B cell (primary cell): Measurements from ENCODE around the gene PTPRE. TPM values are rescaled to one million over a fixed set of nuclear protein-coding genes. Genes with fewer than 3 reads are reported as not detected.

Experiments used
- ATAC-seq: fragments of 200-7000 bp; cut with Tn5 transposase; one replicate; pipeline ENCODE4 v1.10.0; 2021; ENCODE audit warnings: low read depth, mild to moderate bottlenecking, moderate number of reproducible peaks, moderate library complexity
- CTCF ChIA-PET: fragments of 350-600 bp; sonication (Branson Sonifier 250); formaldehyde crosslinking; loops from one replicate; lab custom pipeline; 2021; ENCODE audit warnings: antibody characterized with exemption, inconsistent platforms; lab: Charles Lee
- POLR2A ChIA-PET: fragments of 350-600 bp; sonication (Branson Sonifier 250); formaldehyde crosslinking; loops from one replicate; lab custom pipeline; 2021; ENCODE audit warnings: antibody characterized with exemption; lab: Charles Lee
- DNase-seq: peaks from one replicate; pipeline ENCODE4 v3.0.0; 2013
- H2AFZ ChIP-seq: 2 replicates; pipeline ENCODE4 v1.6.1; 2012; ENCODE audit warnings: mild to moderate bottlenecking, low read depth, low read length; ENCODE audit not compliant: insufficient read depth, poor library complexity, severe bottlenecking
- H3K27ac ChIP-seq, 2 donors: 1 replicate in 1 of 2; 2 replicates in 1 of 2; pipeline ENCODE4 v1.5.1; 2012 to 2013; ENCODE audit warnings: low read length in 2 of 2, mild to moderate bottlenecking in 2 of 2, moderate library complexity in 1 of 2
- H3K27me3 ChIP-seq, 4 experiments: fragments of 200-600 bp in 1 of 4; sonication (generic) in 1 of 4; replicated peaks in 1 of 4; 1 replicate in 2 of 4; 2 replicates in 2 of 4; pipeline versions ENCODE4 v1.6.1 to v1.7.0; 2013 to 2016; ENCODE audit warnings: low read length in 3 of 4, mild to moderate bottlenecking in 2 of 4, mixed read lengths in 1 of 4, moderate library complexity in 1 of 4; ENCODE audit not compliant: insufficient read depth in 4 of 4, control insufficient read depth in 3 of 4; ENCODE audit errors: control extremely low read depth in 1 of 4
- H3K36me3 ChIP-seq, 2 experiments: replicated peaks in 1 of 2; 1 replicate in 1 of 2; 2 replicates in 1 of 2; pipeline versions ENCODE4 v1.6.1 to v1.7.1; 2013; ENCODE audit warnings: low read length in 1 of 2; ENCODE audit not compliant: insufficient read depth in 2 of 2, control insufficient read depth in 1 of 2; ENCODE audit errors: control extremely low read depth in 1 of 2, extremely low read depth in 1 of 2
- H3K4me1 ChIP-seq, 2 donors: fragments of 200-600 bp in 1 of 2; sonication (generic) in 1 of 2; 1 replicate in 1 of 2; 2 replicates in 1 of 2; pipeline versions ENCODE4 v1.5.1 to v1.6.1; 2013 to 2017; ENCODE audit warnings: low read length in 2 of 2; ENCODE audit not compliant: control insufficient read depth in 2 of 2, insufficient read depth in 2 of 2
- H3K4me2 ChIP-seq: replicated peaks from 2 replicates; pipeline ENCODE3; 2012; ENCODE audit warnings: mild to moderate bottlenecking, low read depth, low read length; ENCODE audit not compliant: poor library complexity, severe bottlenecking
- H3K4me3 ChIP-seq, 5 experiments: fragments of 200-600 bp in 1 of 5; sonication (generic) in 1 of 5; 1 replicate in 3 of 5; 2 replicates in 2 of 5; pipeline versions ENCODE4 v1.5.1 to v1.7.0; 2011 to 2016; ENCODE audit warnings: low read length in 4 of 5, mild to moderate bottlenecking in 4 of 5, low read depth in 2 of 5, control low read depth in 1 of 5, moderate library complexity in 1 of 5; ENCODE audit not compliant: insufficient read depth in 1 of 5; ENCODE audit errors: control extremely low read depth in 1 of 5, extremely low read depth in 1 of 5
- H3K79me2 ChIP-seq: fragments of 200-600 bp; sonication (generic); one replicate; pipeline ENCODE4 v1.6.0; 2016; ENCODE audit warnings: low read length; ENCODE audit not compliant: control insufficient read depth, insufficient read depth
- H3K9ac ChIP-seq: fragments of 200-600 bp; sonication (generic); 2 replicates; pipeline ENCODE4 v1.6.1; 2017; ENCODE audit warnings: mild to moderate bottlenecking, low read length, moderate library complexity
- H3K9me3 ChIP-seq, 3 donors: one replicate each; pipeline versions ENCODE4 v1.6.1 to v1.7.1; 2013; ENCODE audit warnings: low read length in 2 of 3; ENCODE audit not compliant: control insufficient read depth in 2 of 3, insufficient read depth in 1 of 3; ENCODE audit errors: control extremely low read depth in 1 of 3
- H4K20me1 ChIP-seq: 2 replicates; pipeline ENCODE4 v1.6.0; 2012; ENCODE audit warnings: mild to moderate bottlenecking, low read length; ENCODE audit not compliant: insufficient read depth, control insufficient read depth, poor library complexity, severe bottlenecking
- H3K27ac Mint-ChIP-seq: one replicate; pipeline ENCODE4 v1.8.0; 2021; ENCODE audit warnings: mixed read lengths
- H3K27me3 Mint-ChIP-seq: one replicate; pipeline ENCODE4 v1.8.0; 2021; ENCODE audit warnings: mixed read lengths
- H3K4me1 Mint-ChIP-seq: one replicate; pipeline ENCODE4 v1.8.0; 2021; ENCODE audit warnings: mixed read lengths
- H3K4me3 Mint-ChIP-seq: one replicate; pipeline ENCODE4 v1.8.0; 2021; ENCODE audit warnings: mixed read lengths
- H3K9me3 Mint-ChIP-seq: one replicate; pipeline ENCODE4 v1.8.0; 2022; ENCODE audit warnings: mixed read lengths; ENCODE audit not compliant: insufficient read depth
- EZH2 ChIP-seq: IDR thresholded peaks from 2 replicates; pipeline ENCODE4 v1.6.1; 2012; ENCODE audit warnings: borderline replicate concordance, low read depth, mild to moderate bottlenecking, moderate library complexity, low read length; ENCODE audit not compliant: insufficient read depth, poor library complexity, severe bottlenecking
- WGBS: methylation state at CpG from one replicate; pipeline ENCODE4 v1.1.5; 2013; ENCODE audit warnings: missing lambda C conversion rate; ENCODE audit not compliant: insufficient coverage; 5-methylcytosine and 5-hydroxymethylcytosine counted together
- intact Hi-C: fragments of 100-400 bp; cut with micrococcal nuclease; formaldehyde crosslinking; loops from one replicate; pipeline ENCODE4 v1.10.0; 2022
- polyA plus RNA-seq: library from polyadenylated mRNA; depleted of rRNA; stranded (reverse); fragments of >200 nt; gene quantifications from 2 replicates; pipeline ENCODE4 v1.2.3, GENCODE V29; 2012
- total RNA-seq, 2 donors: library from RNA; stranded (reverse); fragments of 120-200 nt in 1 of 2; gene quantifications; 1 replicate in 1 of 2; 2 replicates in 1 of 2; pipeline versions ENCODE4 v1.2.3 to v1.2.4, GENCODE V29; 2013 to 2022
- TF ChIP-seq, protein P1 (sequence below): fragments of 200-600 bp; IDR thresholded peaks from one replicate; pipeline ENCODE4 v1.8.0; 2022; ENCODE audit warnings: antibody characterized with exemption, mild to moderate bottlenecking

PTPRE gene
- total and polyA plus RNA-seq, 2 donors (not counting 1 experiment from before 2014, with no cell fraction given), result 6.6 to 32.7 TPM

DNA sequence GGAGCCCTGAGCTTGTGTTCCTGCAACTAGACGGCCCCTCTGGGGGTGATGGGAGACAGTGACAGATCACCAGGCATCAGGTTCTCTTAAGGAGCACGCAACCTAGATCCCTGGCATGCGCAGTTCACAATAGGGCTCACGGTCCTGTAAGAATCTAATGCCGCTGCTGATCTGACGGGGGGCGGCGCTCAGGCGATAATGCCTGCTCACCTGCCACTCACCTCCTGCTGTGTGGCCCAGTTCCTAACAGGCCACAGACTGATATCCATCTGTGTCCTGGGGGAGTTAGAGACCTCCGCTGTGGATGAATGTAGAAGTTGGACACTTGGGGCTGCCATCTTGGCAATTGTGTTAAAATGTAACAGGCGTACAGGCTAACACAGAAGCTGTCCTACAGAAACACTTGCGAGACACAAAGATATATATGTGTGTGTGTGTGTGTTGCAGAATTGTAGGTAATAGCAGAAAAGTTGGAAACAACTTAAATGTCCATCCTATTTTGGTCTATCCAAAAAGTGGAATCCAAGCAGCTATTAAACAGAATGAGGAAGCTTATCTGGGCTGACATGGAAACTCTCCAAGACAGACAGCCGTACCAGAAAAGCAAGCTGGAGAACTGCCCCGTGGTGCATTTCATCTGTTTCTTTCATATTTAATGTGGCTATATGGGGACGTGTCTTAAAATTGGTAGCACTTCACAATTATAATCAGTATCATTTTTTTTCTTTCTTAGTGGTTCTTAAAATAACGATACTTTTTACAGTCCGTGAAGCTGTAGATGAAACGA is 136.5 kb downstream of the PTPRE start:
- no peak overlapping the region for H3K27ac Mint-ChIP-seq
- no peaks in the 10 kb centered on the region for H3K27me3 Mint-ChIP-seq
- Histone ChIP-seq H3K9me3 (peaks cover 0 to 2% (median 0%) of the 10 kb centered on the region in 3 donors), H3K27ac (no peak overlapping the region), H3K4me1 (peaks cover 25 to 36% of the 10 kb centered on the region in 2 donors), H3K79me2 (peaks cover 20% of the 10 kb centered on the region), H4K20me1 (no peaks in the 10 kb centered on the region), H3K27me3 (no peaks in the 10 kb centered on the region), H3K4me2 (no peak overlapping the region), H3K4me3 (no peak overlapping the region), H2AFZ (no peak overlapping the region), H3K9ac (no peak overlapping the region), H3K36me3 (no peaks in the 10 kb centered on the region)
- H3K9me3 Mint-ChIP-seq, result no peaks in the 10 kb centered on the region
- intact Hi-C loops, result no loop called here
- 88% methylated on average over 9 of the region's 18 CpGs for WGBS
- CTCF ChIA-PET, result interaction anchor here (1.5 to 15.8 kb wide), 3 partner anchors 8 to 24 kb away, joined by 5 to 524 read pairs (median 84); no protein-coding TSS in a partner anchor
- peaks cover 31% of the 10 kb centered on the region for H3K4me1 Mint-ChIP-seq
- ATAC-seq, result no peak
- no peak for DNase-seq
- POLR2A ChIA-PET, result no interaction called here
- no peak overlapping the region for H3K4me3 Mint-ChIP-seq
- TF ChIP-seq EZH2, result no peak
- TF ChIP-seq, protein P1, sequence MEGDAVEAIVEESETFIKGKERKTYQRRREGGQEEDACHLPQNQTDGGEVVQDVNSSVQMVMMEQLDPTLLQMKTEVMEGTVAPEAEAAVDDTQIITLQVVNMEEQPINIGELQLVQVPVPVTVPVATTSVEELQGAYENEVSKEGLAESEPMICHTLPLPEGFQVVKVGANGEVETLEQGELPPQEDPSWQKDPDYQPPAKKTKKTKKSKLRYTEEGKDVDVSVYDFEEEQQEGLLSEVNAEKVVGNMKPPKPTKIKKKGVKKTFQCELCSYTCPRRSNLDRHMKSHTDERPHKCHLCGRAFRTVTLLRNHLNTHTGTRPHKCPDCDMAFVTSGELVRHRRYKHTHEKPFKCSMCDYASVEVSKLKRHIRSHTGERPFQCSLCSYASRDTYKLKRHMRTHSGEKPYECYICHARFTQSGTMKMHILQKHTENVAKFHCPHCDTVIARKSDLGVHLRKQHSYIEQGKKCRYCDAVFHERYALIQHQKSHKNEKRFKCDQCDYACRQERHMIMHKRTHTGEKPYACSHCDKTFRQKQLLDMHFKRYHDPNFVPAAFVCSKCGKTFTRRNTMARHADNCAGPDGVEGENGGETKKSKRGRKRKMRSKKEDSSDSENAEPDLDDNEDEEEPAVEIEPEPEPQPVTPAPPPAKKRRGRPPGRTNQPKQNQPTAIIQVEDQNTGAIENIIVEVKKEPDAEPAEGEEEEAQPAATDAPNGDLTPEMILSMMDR, result no peak

DNA sequence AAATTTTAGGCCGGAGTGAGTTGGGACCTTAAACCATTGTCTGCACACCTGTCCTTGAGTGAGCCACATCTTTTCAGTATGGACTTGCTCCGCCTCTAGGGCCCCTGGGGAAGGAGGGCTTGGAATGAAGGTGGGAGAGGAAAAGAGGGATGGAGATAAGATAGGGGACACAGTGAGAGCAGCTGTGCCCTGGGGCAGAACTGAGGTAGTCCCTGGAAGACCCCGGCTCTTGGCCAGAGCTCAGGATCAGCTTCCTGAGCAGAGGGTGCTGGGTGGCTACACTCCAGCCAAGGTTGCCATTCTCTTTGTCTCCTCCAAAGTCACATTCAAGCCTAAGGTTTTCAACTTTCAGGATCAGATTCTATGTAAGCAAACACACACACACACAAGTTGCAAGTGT is 137.3 kb downstream of the PTPRE start:
- Histone ChIP-seq H4K20me1 (peaks cover 3% of the 10 kb centered on the region), H3K9me3 (peaks cover 0 to 2% (median 0%) of the 10 kb centered on the region in 3 donors), H2AFZ (no peak overlapping the region), H3K9ac (no peak overlapping the region), H3K27me3 (no peaks in the 10 kb centered on the region), H3K79me2 (peaks cover 27% of the 10 kb centered on the region), H3K4me2 (no peak overlapping the region), H3K4me1 (peaks cover 32 to 43% of the 10 kb centered on the region in 2 donors), H3K27ac (no peak overlapping the region), H3K36me3 (peaks cover 0 to under 1% of the 10 kb centered on the region in 2 experiments), H3K4me3 (no peak overlapping the region)
- H3K27ac Mint-ChIP-seq, result no peak overlapping the region
- peaks cover 38% of the 10 kb centered on the region for H3K4me1 Mint-ChIP-seq
- POLR2A ChIA-PET, result no interaction called here
- no peaks in the 10 kb centered on the region for H3K27me3 Mint-ChIP-seq
- DNase-seq, result no peak
- no peaks in the 10 kb centered on the region for H3K9me3 Mint-ChIP-seq
- no peak overlapping the region for H3K4me3 Mint-ChIP-seq
- CTCF ChIA-PET, result interaction anchor here (1.5 to 15.8 kb wide), 3 partner anchors 8 to 23 kb away, joined by 5 to 524 read pairs (median 84); no protein-coding TSS in a partner anchor
- WGBS, result 95% methylated on average over 3 of the region's 3 CpGs
- no peak for ATAC-seq
- intact Hi-C loops, result no loop called here
- TF ChIP-seq EZH2, result no peak
- TF ChIP-seq, protein P1, result no peak
